Right lobe of liver (tissue), 4 donors: ENCODE results near the gene TOX3.

Experiments used
- POLR2A ChIP-seq: fragments of 450-650 bp; IDR thresholded peaks from one replicate; pipeline ENCODE4 v1.6.1; 2017; ENCODE audit warnings: antibody characterized with exemption, mild to moderate bottlenecking
- TF ChIP-seq, protein P1 (sequence below), 4 donors: fragments of 200-600 bp in 3 of 4; fragments of 450-650 bp in 1 of 4; IDR thresholded peaks; one replicate each; pipeline versions ENCODE4 v1.5.1 to v1.8.0; 2016 to 2022; ENCODE audit warnings: antibody characterized with exemption in 4 of 4, mild to moderate bottlenecking in 2 of 4
- donor health status: DM: no; HTN: no; CAD: no.
- donor health status: DM: no; HTN: no; CAD: no.
- donor health status: DM: no; HTN: yes; CAD: no.

DNA sequence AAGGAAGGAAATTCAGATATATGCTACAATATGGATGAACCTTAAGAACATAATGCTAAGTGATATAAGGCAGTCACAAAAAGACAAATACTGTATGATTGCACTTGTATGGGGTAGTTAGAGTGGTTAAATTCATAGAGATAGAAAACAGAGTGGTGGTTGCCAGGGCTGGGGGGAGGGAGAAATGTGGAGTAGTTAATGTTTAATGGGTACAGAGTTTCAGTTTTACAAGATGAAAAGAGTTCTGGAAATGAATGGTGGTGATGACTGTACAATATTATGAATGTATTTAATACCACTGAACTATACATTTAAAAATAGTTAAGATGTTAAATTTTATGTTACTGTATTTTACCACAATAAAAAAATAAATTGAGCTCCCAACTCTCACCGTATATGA is 157.9 kb downstream of the TOX3 start:
- TF ChIP-seq, protein P1, sequence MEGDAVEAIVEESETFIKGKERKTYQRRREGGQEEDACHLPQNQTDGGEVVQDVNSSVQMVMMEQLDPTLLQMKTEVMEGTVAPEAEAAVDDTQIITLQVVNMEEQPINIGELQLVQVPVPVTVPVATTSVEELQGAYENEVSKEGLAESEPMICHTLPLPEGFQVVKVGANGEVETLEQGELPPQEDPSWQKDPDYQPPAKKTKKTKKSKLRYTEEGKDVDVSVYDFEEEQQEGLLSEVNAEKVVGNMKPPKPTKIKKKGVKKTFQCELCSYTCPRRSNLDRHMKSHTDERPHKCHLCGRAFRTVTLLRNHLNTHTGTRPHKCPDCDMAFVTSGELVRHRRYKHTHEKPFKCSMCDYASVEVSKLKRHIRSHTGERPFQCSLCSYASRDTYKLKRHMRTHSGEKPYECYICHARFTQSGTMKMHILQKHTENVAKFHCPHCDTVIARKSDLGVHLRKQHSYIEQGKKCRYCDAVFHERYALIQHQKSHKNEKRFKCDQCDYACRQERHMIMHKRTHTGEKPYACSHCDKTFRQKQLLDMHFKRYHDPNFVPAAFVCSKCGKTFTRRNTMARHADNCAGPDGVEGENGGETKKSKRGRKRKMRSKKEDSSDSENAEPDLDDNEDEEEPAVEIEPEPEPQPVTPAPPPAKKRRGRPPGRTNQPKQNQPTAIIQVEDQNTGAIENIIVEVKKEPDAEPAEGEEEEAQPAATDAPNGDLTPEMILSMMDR (IDR thresholded peaks at IDR 0.05), result no peak
- no peak for TF ChIP-seq POLR2A
